ENCODE results near the gene MTRR.
"Not testable (repeated sequence)": the region's sequence is repeated elsewhere in the genome, so short reads cannot be mapped to it uniquely, and the experiment has no call there.

MTRR gene

DNA sequence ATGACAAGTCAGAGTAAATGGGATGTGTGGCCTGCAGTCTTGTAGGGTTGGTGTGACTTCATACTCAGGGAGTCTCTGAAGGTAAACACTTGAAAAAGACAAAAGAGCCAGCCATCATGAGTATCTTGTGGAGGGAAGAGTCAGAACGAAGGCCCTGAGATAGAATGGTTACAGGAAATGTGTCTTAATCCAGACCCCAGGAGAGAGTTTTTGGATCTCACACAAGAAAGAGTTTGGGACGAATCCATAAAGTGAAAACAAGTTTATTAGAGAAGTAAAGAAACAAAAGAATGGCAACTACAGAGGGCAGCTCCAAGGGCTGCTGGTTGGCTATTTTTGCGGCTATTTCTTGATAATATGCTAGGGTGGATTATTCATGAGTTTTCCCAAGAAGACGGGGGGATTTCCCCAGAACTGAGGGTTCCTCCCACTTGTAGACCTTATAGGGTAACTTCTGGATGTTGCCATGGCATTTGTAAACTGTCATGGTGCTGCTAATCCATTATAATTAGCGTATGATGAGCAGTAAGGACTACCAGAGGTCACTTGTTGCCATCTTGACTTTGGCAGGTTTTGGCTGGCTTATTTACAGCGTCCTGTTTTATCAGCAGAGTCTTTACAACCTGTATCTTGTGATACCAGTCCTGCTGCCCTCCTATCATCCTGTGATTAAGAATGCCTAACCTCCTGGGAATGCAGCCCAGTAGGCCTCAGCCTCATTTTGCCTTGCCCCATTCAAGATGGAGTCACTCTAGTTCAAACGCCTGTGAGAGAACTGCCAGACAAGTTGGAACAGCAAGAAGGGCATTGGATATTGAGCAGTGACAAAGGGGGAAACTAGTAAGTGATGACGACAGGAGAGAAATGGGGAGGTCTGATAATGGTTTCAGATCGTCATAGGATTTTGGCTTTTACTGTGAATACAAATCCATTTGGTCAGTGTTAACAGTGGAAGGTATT lies 34.0 kb downstream of the MTRR start:
- DNase-seq, result no peak

DNA sequence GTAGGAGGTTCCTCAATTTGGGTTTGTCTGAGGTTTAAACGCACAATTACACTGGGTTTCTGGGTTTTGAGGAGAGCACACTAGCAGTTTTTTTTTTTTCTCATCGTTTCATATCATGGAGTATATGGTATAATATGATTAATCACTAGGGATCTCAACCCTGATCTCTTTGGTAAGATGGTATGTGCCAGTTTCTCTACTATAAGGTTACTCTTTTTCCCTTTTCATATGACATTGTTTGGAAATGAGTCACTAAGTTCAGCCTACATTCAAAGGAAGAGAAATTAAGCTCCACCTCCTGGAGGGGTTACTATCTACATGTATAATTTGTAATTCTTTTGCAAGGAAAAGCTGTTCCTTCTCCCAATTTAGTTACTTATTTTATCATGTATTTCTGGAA lies 35.2 kb downstream of the MTRR start:
- no peak for DNase-seq

- DNase-seq, result no peak
Measured at GRCh38 chr5:7907612-7908011, 38.7 kb downstream of the MTRR start.

DNA sequence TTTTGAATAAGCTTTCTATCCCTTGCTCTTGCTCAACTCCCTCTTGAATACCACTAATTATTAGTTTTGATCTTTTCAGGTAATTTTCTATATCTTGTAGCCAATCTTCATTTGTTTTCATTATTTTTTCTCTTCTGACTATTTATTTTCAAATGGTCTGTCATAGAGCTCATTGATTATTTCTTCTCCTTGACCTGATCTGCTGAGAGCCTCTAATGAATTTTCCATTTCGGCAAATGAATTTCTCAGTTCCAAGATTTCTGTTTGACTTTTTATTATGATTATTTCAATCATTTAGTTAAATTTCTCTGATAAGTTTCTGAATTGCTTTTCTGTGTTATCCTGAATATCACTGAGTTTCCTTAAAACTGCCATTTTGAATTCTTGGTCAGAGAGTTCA lies 39.4 kb downstream of the MTRR start:
- DNase-seq, result no peak

GRCh38 chr5:7910738-7911428 lies 41.9 kb downstream of the MTRR start:
- DNase-seq, result no peak

DNA sequence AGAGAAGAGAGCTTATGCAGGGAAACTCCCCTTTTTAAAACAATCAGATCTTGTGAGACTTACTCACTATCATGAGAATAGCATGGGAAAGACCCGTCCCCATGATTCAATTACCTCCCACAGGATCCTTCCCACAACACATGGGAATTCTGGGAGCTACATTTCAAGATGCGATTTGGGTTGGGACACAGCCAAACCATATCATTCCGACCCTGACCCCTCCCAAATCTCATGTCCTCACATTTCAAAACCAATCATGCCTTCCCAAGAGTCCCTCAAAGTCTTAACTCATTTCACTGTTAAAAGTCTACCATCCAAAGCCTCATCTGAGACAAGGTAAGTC lies 42.5 kb downstream of the MTRR start:
- DNase-seq, result not testable (repeated sequence)

DNA sequence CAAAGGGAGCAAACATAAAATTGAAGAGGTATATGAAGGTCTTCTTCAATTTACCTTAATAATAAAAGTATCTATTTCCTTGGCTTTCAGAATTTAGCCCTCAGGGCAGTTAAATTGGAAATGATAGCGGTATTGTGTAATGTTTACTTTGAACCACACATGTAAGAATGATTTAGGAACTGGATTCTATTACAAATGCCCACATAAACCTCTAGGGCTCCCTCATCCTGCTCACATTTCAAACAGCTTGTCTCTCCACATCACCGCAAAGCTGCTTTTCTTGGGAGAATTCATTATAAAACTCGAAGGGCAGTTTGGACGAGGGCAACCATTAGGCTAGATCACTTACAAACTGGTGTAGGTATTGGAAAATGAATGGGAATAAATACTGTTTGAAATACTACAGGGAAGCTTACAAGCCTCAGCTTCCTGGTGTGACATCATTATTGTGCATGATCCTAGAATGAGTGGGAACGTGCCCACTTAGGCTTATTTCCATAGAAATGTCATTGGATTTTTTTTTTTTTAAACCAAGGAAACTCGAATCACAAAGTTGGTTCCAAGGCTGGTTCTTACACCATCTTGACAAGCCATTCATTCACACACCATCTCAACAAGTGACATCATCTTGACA lies 47.3 kb downstream of the MTRR start:
- no peak for DNase-seq

DNA sequence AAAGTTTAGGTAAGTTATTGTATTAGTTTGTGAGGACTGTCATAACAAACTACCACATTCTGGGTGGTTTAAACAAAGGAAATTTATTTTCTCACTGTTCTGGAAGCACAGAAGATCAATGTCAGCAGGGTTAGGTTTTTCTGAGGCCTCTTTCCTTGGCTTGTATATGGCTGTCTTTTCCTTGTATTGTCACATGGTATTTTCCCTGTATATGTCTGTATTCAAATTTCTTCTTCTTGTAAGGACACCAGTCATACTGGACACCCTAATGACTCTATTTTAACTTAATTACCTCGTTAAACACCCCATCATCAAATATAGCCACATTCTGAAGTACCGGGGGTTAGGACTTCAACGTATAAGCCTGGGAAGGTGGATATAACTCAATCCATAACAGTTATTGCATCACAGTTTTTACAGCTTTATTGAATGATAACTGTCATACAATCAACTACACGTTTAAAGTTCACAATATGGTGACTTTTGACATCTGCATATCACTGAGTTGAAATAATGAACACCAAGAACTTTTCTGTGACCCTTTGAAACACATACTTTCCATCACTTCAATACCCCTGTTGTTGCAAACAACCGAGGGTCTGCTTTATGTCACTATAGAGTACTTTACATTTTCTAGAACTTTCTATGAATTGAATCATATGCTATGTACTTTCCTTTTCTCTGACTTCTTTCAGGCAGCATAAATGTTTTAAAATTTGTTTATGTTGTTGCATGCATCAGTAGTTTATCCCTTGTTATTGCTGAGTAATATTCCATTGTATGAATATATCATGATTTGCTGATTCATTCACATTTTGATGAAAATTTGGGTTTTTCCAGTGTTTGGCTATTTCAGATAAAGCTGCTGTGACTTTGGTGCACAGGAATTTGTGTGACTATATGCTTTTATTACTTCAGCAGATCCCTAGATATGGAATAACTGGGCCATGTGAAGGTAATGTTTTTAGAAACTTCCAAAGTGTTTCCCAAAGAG lies 48.5 kb downstream of the MTRR start:
- no peak for DNase-seq

DNA sequence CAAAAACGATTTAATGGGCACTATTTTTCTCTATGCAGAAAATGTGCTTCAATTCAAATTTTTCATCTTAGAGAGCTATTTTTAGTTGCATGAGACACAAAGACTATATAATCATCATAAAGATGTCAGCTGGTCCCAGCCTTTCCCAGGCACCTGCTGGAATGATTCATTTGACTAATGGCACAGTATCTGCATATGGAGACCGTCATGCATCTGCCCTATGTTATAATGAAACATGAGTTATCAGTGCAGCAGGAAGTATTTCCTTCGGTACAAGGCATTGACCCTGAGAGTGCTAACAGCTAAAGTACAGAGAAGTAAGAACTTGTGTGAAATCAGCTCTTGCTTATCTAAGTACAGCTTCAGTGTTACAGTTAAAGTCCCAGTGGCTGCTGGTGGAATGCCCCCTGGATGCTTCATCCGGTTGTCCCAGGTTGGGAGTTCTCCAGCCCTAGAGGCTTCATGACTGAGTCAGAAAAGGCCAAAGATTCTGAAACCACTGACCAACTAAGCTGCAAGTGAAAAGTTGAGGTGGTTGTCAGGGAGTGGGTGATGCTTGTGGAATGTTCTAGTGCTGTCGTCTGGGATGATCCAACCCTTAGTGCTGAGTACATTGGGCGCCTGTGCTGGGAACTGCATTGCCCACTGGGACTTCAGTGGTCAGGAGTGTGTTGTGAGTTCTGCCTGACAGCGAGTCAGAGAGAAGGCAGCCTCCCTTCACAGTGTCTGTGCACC lies 57.2 kb downstream of the MTRR start:
- DNase-seq, result no peak

- DNase-seq, result no peak
Measured at GRCh38 chr5:7926720-7927119, 57.8 kb downstream of the MTRR start.

- DNase-seq, result peak; percentile 36
Measured at GRCh38 chr5:7927466-7928375, 58.8 kb downstream of the MTRR start.

DNA sequence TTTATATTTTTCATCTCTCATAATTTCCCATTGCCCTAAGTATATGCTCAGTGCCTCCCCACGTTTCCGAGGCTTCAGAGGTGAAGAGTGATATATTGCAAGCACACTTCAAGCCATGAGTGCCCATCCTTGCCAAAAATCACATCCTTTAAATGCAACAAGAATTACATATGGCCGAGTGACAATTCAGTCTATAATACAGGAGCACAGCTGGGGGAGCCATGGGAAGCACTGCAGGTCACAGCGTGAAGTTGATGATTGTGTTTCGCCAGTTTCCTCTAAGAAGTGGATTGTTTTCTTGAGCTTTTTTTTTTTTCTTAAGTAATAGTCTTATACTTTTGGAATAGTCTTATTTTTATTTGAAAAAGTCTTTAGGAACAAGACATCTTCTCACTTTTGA lies 61.1 kb downstream of the MTRR start:
- DNase-seq, result no peak

DNA sequence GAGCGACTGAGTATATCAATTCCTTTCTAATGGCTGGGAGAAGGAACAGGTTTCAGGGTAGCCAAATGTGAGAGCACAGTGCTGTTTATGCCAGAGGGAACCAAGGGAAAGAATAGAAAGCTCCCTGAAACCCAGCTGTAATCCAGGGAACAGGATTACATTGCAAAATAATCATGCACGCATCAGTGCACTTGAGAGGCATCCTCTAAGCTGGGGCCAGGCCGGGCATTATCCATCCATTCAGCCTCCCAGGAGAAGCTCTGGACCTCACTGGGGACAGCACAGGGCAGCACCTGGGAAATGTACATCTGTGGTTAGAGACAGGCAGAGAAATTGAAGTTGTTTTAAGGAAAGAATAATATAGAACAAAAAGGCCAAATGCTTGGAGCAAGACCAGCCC lies 72.7 kb downstream of the MTRR start:
- DNase-seq, result no peak

GRCh38 chr5:7947301-7947700 lies 78.4 kb downstream of the MTRR start:
- DNase-seq, result no peak
